Fibroblast of skin of left biceps (primary cell): ENCODE data around the gene TOB2.
A peak's percentile ranks its signal among the peaks of the same experiment; 100 is the strongest.
"Not testable (repeated sequence)": the region's sequence is repeated elsewhere in the genome, so short reads cannot be mapped to it uniquely, and the experiment has no call there.

Source experiments
- DNase-seq, 2 experiments: peaks; one replicate each; pipeline ENCODE4 v3.0.0-alpha.2; 2013; ENCODE audit warnings: low read depth in 2 of 2

The TOB2 gene

DNA sequence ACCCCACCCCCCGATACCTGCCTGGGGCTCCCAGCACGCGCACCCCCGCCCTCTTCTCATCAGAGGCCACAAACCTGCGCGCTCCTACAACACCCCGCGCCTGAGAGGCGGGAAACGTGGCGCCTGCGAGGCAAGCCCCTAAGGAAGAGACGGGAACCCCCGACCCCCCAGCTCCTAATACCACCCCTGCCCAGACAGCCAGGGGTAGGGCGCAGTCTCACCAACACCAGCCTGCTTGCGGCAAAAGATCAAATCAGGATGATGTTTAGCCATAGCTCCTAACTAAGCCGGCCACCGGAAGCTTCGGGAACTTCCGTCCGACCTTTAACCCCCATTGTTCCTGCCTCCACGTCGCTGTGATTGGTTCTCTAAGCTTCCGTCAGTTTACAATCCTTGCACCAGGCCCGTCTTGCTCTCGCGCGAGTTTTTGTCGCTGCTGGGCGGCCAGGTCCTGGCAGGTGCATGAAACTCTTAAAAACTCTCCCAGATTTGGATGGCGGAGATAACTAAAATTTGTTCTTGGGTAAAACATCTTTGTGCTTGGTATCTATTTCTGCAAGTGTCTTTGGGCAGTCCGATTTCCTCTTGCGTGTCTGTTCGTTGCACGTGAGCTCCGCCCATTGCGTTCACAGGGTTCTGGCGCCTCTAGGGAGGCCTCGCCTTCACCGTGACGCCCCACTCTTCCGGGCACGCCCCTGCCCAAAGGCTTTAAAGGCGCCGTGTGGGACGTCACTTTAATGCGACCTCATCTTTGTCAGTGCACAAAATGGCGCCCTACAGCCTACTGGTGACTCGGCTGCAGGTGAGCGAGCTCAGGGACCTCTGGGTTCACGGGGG is 22.0 kb upstream of the TOB2 start, which contains the start of the genes ACO2 and PHF5A:
Gene ACO2, plus strand, starts transcription at position 737 of the 837 bp plus-strand sequence. Its CDS starts 30 bp downstream, at position 767.
Gene PHF5A, minus strand, starts transcription at position 312 of the 837 bp plus-strand sequence. Its CDS starts 39 bp downstream, at position 273.
- peak; percentile 93 to 95 for DNase-seq

- DNase-seq = no peak
Observed at GRCh38 chr22:41461901-41462300, 15.3 kb upstream of the TOB2 start.

DNA sequence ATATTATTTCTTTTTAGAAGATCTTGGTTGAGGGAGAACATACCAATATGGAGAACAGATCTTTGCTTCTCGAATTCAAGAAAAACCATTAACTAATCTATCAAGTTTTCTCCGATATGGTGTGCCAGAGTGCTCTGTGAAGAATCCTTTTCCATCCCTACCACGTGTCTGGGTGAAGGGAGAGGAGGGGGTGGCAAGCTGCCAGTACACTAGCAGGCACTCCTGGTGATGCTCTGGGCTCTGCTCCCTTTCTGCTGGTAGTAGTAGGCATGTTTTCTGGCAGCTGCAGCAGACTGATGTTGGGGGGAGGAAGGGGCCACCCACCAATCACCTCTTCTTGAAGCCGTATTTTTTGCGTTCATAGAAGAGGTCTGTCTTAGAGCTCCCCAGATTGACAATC is 13.5 kb upstream of the TOB2 start:
- not testable (repeated sequence) for DNase-seq

GRCh38 chr22:41459431-41459830 is 12.8 kb upstream of the TOB2 start:
- DNase-seq = no peak

DNA sequence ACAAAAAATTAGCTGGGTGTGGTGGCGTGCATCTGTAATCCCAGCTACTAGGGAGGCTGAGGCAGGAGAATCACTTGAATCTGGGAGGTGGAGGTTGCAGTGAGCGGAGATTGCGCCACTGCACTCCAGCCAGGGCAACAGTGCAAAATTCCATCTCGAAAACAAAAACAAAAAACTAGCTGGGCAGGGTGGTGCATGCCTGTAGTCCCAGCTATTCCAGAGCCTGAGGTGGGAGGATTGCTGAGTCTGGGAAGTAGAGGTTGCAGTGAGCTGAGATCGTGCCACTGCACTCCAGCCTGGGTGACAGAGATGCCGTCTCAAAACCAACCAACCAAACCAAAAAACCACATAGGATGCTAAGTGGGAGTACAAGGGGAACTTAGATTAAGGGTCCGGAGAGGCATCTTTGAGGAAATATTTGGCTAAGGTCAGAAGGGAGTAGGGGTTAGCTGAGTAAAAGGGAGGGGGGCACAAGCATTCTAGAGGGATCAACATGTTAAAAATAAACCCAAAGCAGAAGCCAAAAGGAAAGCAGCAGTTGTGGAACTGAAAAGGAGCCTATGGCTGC is 11.6 kb upstream of the TOB2 start:
- no peak for DNase-seq

- DNase-seq = peak; percentile 98
Observed at GRCh38 chr22:41448189-41448808, 1.7 kb upstream of the TOB2 start.

GRCh38 chr22:41447435-41448188 is 1.0 kb upstream of the TOB2 start:
- no peak for DNase-seq

GRCh38 chr22:41446057-41446501 is 522 bp downstream of the TOB2 start:
- no peak for DNase-seq

DNA sequence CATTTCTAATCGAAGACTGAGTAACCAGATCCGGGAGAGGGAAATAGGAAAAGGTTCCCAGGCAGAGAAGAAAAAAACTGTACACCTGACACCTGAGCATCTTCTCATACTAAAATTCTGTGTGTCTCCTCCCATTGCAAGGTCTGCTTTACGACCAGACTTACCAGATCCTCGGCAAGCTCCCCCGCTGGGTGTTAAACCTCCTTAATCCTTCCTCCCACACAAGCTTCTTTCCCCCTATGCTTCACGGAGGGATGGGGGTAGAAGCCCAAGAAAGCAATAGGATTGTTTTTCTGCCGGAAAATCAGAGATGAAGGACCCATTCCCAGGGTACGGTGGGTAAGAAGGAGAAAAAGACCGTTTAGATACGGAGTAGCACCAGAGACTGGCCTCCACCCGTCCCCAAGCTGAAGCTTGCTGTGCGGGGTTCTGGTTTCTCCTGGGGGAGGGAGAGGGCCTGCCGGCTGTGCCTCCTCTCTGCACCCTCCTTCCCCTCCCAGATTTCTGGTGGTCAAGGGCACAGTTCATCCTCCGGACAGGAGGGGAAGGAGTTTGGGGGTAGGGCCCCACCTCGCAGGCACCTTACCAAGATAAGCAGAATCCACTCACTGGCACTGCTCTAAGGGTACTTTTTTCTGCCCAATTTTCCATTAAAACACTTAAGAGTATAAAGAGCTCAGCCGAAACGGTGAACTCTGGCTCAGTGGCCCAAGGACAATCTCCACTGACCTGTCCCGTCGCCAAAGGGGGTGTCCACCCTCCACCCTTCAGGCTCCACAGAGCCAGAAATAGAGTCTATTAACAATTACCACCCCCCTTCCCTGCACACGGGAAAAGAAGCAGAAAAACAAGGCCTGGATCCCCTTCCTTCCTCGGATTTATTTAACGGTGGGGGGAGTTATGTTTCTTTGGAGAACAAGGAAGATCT is 1.2 kb downstream of the TOB2 start:
- no peak for DNase-seq

DNA sequence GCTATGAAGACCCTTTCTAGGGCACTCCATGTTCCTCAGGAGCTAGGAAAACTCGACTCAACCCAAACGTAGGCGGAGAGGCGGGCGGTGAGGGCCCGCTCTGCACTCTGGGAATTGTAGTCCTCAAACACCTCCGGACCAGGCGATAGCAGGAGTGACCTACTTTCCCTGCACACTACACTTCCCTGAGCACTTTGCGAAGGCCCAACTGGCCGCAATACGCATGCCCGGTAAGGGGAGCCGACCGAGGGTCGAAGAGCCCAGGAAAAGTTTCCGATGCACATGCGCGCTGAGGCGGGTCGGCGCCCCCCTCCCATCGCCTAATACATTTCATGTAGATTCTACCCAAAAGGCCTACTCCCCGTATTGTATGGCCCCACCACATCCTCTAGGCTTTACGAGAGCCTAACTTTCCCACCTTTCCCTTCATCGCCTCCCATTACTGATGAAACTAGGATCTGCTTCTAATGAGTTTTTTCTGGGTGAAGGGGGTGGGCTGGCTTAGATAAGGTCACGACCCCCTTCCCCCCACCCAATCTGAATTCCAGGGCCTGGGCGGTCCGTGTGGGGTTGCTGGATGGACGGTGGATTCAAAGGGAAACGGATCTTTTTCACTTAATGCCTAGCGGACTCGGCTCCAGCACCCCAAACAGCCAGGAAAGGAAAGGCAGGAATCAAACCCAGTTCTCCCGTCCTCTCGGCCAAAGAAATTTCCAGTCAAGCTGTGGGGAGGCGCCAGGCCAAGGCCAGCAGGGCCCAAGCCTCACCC is 2.1 kb downstream of the TOB2 start:
- DNase-seq = peak; percentile 93

DNA sequence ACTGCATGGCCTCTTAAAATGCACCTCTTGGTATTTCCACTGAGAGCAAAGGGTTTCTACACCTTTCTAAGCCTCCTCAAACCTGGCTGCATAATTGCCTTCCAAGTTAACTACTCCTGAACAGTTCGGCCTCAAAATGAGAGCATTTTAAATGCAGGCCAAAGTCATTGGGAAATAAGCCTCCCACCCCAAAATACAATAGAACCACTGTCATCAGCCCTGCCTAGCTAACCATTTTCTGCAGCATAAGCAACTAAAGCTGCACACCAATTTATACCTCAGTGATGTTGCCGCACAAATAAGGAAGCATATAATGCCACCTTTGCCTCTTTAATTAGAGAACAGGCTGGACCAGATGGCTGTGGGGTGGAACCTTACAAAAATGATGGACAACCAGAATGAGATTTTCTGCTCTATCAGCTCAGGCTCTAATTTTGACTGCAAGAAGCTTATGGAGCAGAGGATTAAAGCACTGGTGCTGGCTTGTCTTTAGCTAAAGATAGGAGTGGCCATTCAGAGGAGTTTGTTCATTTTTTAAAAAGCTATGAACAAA is 4.3 kb downstream of the TOB2 start:
- no peak for DNase-seq

GRCh38 chr22:41440511-41440910 is 6.1 kb downstream of the TOB2 start:
- DNase-seq = not testable (repeated sequence)

- DNase-seq = no peak
Observed at GRCh38 chr22:41437198-41437597, 9.4 kb downstream of the TOB2 start.

DNA sequence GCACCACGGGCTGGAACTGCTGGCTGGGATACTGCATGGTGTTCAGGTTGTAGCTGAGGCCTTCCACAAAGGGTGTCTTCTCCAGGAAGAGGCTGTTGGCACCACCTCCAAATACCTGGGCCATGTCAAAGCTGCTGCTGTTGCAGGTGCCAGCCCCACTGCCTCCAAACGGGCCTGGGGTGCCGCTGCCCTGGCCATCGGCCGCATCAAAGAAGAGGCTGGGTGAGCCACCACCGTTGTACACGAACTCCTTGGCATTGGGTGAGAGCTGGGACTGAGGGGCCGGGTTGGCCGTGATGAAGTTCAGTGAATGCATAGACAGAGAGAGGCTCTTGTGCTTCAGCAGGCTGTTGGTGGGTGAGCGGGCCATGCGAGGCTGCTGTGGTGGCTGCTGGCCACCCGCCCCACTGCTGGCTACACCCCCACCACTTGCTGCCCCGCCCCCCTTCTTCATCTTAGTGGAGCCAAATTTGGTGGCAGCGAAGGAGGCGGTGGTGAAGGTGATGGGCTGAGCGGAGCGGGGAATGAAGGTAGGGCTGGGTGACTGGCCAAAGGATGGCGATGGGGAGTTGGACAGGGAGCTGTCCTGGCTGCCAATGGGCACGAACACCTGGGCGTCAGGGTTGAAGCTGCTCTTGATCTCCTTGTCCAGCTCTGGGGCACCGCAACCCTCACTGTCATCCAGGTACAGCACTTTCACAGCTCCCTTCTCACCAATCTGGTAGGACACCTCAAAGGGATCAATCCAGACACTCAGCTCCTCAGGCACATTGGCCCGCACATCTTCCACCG is 10.1 kb downstream of the TOB2 start:
- DNase-seq = no peak

GRCh38 chr22:41435560-41435959 is 11.0 kb downstream of the TOB2 start:
- no peak for DNase-seq

- DNase-seq = not testable (repeated sequence)
Observed at GRCh38 chr22:41434361-41435003, 12.1 kb downstream of the TOB2 start.

GRCh38 chr22:41433480-41433879 is 13.1 kb downstream of the TOB2 start:
- not testable (repeated sequence) for DNase-seq

- DNase-seq = no peak
Observed at GRCh38 chr22:41431656-41432055, 14.9 kb downstream of the TOB2 start.
